BLaER1 (cell line): Measurements from ENCODE around the gene CCDC180.

Experiments used
- H3K27ac ChIP-seq: shearing (Covaris generic); formaldehyde crosslinking; 2 replicates; pipeline ENCODE4 v1.8.1; 2022
- H3K27me3 ChIP-seq: shearing (Covaris generic); formaldehyde crosslinking; 2 replicates; pipeline ENCODE4 v1.8.1; 2022
- H3K36me3 ChIP-seq: shearing (Covaris generic); formaldehyde crosslinking; 2 replicates; pipeline ENCODE4 v1.8.1; 2022
- H3K4me1 ChIP-seq: shearing (Covaris generic); formaldehyde crosslinking; 2 replicates; pipeline ENCODE4 v1.8.1; 2022
- H3K4me2 ChIP-seq: shearing (Covaris generic); formaldehyde crosslinking; 2 replicates; pipeline ENCODE4 v1.8.1; 2022
- H3K4me3 ChIP-seq: shearing (Covaris generic); formaldehyde crosslinking; 2 replicates; pipeline ENCODE4 v1.8.1; 2022
- H3K9ac ChIP-seq: shearing (Covaris generic); formaldehyde crosslinking; 2 replicates; pipeline ENCODE4 v1.8.1; 2022
- H3K9me3 ChIP-seq: shearing (Covaris generic); formaldehyde crosslinking; 2 replicates; pipeline ENCODE4 v1.8.1; 2022
- H4K20me1 ChIP-seq: shearing (Covaris generic); formaldehyde crosslinking; 2 replicates; pipeline ENCODE4 v1.8.1; 2022
- Cebpa-rat ChIP-seq: shearing (Covaris generic); IDR thresholded peaks from 2 replicates; pipeline ENCODE4 v1.8.1; 2022

CCDC180 gene

GRCh38 chr9:97293207-97293721 is 14.2 kb upstream of the CCDC180 start:
- Histone ChIP-seq H3K9ac (no peak overlapping the region), H3K27me3 (no peaks in the 10 kb centered on the region), H3K36me3 (no peaks in the 10 kb centered on the region), H4K20me1 (no peaks in the 10 kb centered on the region), H3K9me3 (peaks cover 8% of the 10 kb centered on the region; the same call in 1 of the 2 replicates), H3K4me3 (no peak overlapping the region), H3K4me2 (no peak overlapping the region), H3K27ac (no peak overlapping the region), H3K4me1 (no peaks in the 10 kb centered on the region)
- no peak for TF ChIP-seq Cebpa-rat

- Histone ChIP-seq H3K4me1 (no peaks in the 10 kb centered on the region), H3K4me2 (no peak overlapping the region), H4K20me1 (no peaks in the 10 kb centered on the region), H3K9me3 (peaks cover 8% of the 10 kb centered on the region; the same call in 1 of the 2 replicates), H3K27me3 (no peaks in the 10 kb centered on the region), H3K4me3 (no peak overlapping the region), H3K9ac (no peak overlapping the region), H3K27ac (no peak overlapping the region), H3K36me3 (no peaks in the 10 kb centered on the region)
- TF ChIP-seq Cebpa-rat = no peak
These were observed 13.6 kb upstream of the CCDC180 start for GRCh38 chr9:97293818-97294217.

GRCh38 chr9:97297889-97298288 is 9.6 kb upstream of the CCDC180 start:
- Histone ChIP-seq H4K20me1 (no peaks in the 10 kb centered on the region), H3K4me2 (no peak overlapping the region), H3K36me3 (no peaks in the 10 kb centered on the region), H3K4me1 (no peaks in the 10 kb centered on the region), H3K9ac (no peak overlapping the region), H3K27ac (no peak overlapping the region), H3K9me3 (peaks cover 8% of the 10 kb centered on the region; the same call in 1 of the 2 replicates), H3K27me3 (no peaks in the 10 kb centered on the region), H3K4me3 (no peak overlapping the region)
- TF ChIP-seq Cebpa-rat = no peak

GRCh38 chr9:97299809-97300414 is 7.5 kb upstream of the CCDC180 start:
- Histone ChIP-seq H3K9ac (no peak overlapping the region), H3K9me3 (peaks cover 8% of the 10 kb centered on the region; the same call in 1 of the 2 replicates), H3K27ac (no peak overlapping the region), H3K36me3 (no peaks in the 10 kb centered on the region), H3K27me3 (no peaks in the 10 kb centered on the region), H3K4me3 (no peak overlapping the region), H4K20me1 (no peaks in the 10 kb centered on the region), H3K4me1 (no peaks in the 10 kb centered on the region), H3K4me2 (no peak overlapping the region)
- TF ChIP-seq Cebpa-rat = no peak

- H3K4me2 ChIP-seq = no peak overlapping the region
- H3K4me3 ChIP-seq = no peak overlapping the region
- no peaks in the 10 kb centered on the region for H4K20me1 ChIP-seq
- H3K9ac ChIP-seq = no peak overlapping the region
- H3K9me3 ChIP-seq = peaks cover 8% of the 10 kb centered on the region; the same call in 1 of the 2 replicates
- TF ChIP-seq Cebpa-rat = no peak
- no peaks in the 10 kb centered on the region for H3K27me3 ChIP-seq
- H3K27ac ChIP-seq = no peak overlapping the region
- no peaks in the 10 kb centered on the region for H3K4me1 ChIP-seq
- H3K36me3 ChIP-seq = no peaks in the 10 kb centered on the region
These were observed 6.9 kb upstream of the CCDC180 start for GRCh38 chr9:97300586-97300985.

GRCh38 chr9:97301974-97302373 is 5.5 kb upstream of the CCDC180 start:
- Histone ChIP-seq H3K9me3 (peaks cover 8% of the 10 kb centered on the region; the same call in 1 of the 2 replicates), H3K27ac (no peak overlapping the region), H3K4me1 (no peaks in the 10 kb centered on the region), H3K36me3 (no peaks in the 10 kb centered on the region), H3K9ac (no peak overlapping the region), H3K4me2 (no peak overlapping the region), H3K27me3 (no peaks in the 10 kb centered on the region), H3K4me3 (no peak overlapping the region), H4K20me1 (no peaks in the 10 kb centered on the region)
- no peak for TF ChIP-seq Cebpa-rat

GRCh38 chr9:97304586-97304985 is 2.9 kb upstream of the CCDC180 start:
- no peaks in the 10 kb centered on the region for H3K4me1 ChIP-seq
- no peaks in the 10 kb centered on the region for H4K20me1 ChIP-seq
- H3K4me3 ChIP-seq = no peak overlapping the region
- H3K9me3 ChIP-seq = 0 out of 2 replicates have a peak, but pooled peaks cover 7% of the 10 kb centered on the region
- H3K9ac ChIP-seq = no peak overlapping the region
- TF ChIP-seq Cebpa-rat = no peak
- H3K36me3 ChIP-seq = no peaks in the 10 kb centered on the region
- no peak overlapping the region for H3K4me2 ChIP-seq
- H3K27me3 ChIP-seq = no peaks in the 10 kb centered on the region
- H3K27ac ChIP-seq = no peak overlapping the region

GRCh38 chr9:97305501-97306298 is 1.8 kb upstream of the CCDC180 start:
- Histone ChIP-seq H3K27ac (no peak overlapping the region), H3K4me2 (no peak overlapping the region), H3K4me3 (no peak overlapping the region), H4K20me1 (no peaks in the 10 kb centered on the region), H3K4me1 (no peaks in the 10 kb centered on the region), H3K9ac (no peak overlapping the region), H3K9me3 (0 out of 2 replicates have a peak, but pooled peaks cover 7% of the 10 kb centered on the region), H3K36me3 (no peaks in the 10 kb centered on the region), H3K27me3 (no peaks in the 10 kb centered on the region)
- no peak for TF ChIP-seq Cebpa-rat

- Histone ChIP-seq H3K4me1 (0 out of 2 replicates have a peak, but pooled peaks cover under 1% of the 10 kb centered on the region), H3K4me3 (no peak overlapping the region), H3K9ac (no peak overlapping the region), H3K9me3 (0 out of 2 replicates have a peak, but pooled peaks cover 7% of the 10 kb centered on the region), H3K27ac (no peak overlapping the region), H3K4me2 (no peak overlapping the region), H4K20me1 (no peaks in the 10 kb centered on the region), H3K36me3 (no peaks in the 10 kb centered on the region), H3K27me3 (no peaks in the 10 kb centered on the region)
- TF ChIP-seq Cebpa-rat = no peak
These were observed 368 bp upstream of the CCDC180 start for GRCh38 chr9:97307091-97307490.

GRCh38 chr9:97309260-97309659 is 1.8 kb downstream of the CCDC180 start:
- H3K9ac ChIP-seq = no peak overlapping the region
- no peaks in the 10 kb centered on the region for H3K27me3 ChIP-seq
- H3K9me3 ChIP-seq = 0 out of 2 replicates have a peak, but pooled peaks cover 7% of the 10 kb centered on the region
- no peaks in the 10 kb centered on the region for H4K20me1 ChIP-seq
- 0 out of 2 replicates have a peak, but pooled peaks cover 3% of the 10 kb centered on the region for H3K4me1 ChIP-seq
- H3K4me2 ChIP-seq = no peak overlapping the region
- H3K36me3 ChIP-seq = no peaks in the 10 kb centered on the region
- no peak overlapping the region for H3K27ac ChIP-seq
- no peak overlapping the region for H3K4me3 ChIP-seq
- no peak for TF ChIP-seq Cebpa-rat
